Astrocyte (in vitro differentiated cells and primary cell): ENCODE data around the gene HKDC1. TPM values are rescaled to one million over a fixed set of nuclear protein-coding genes. Genes with fewer than 3 reads are reported as not detected.

Experiments
- DNase-seq: peaks from one replicate; pipeline ENCODE4 v3.0.0-alpha.2; 2010; ENCODE audit warnings: low read depth
- FAIRE-seq: peaks from 2 replicates; lab custom pipeline; 2011; peaks lifted over from hg19 to GRCh38; lab: Jason Lieb, UNC
- H2AFZ ChIP-seq: 2 replicates; pipeline ENCODE4 v1.6.0; 2012; ENCODE audit warnings: low read depth, low read length, inconsistent platforms
- H3K27ac ChIP-seq: 2 replicates; pipeline ENCODE4 v1.5.1; 2011; ENCODE audit warnings: low read depth, low read length, inconsistent platforms
- H3K27me3 ChIP-seq: 2 replicates; pipeline ENCODE4 v1.6.0; 2011; ENCODE audit warnings: low read length, inconsistent platforms; ENCODE audit not compliant: insufficient read depth
- H3K36me3 ChIP-seq: 2 replicates; pipeline ENCODE4 v1.5.1; 2011; ENCODE audit warnings: low read length, inconsistent platforms; ENCODE audit not compliant: insufficient read depth
- H3K4me1 ChIP-seq: 2 replicates; pipeline ENCODE4 v1.5.1; 2011; ENCODE audit warnings: low read length, inconsistent platforms; ENCODE audit not compliant: insufficient read depth
- H3K4me2 ChIP-seq: 2 replicates; pipeline ENCODE4 v1.6.0; 2012; ENCODE audit warnings: low read length, inconsistent platforms
- H3K4me3 ChIP-seq: 2 replicates; pipeline ENCODE4 v1.5.1; 2011; ENCODE audit warnings: low read depth, mild to moderate bottlenecking, low read length, inconsistent platforms; ENCODE audit not compliant: insufficient read depth
- H3K79me2 ChIP-seq: 2 replicates; pipeline ENCODE4 v1.6.0; 2012; ENCODE audit warnings: mild to moderate bottlenecking, low read length, inconsistent platforms; ENCODE audit not compliant: insufficient read depth
- H3K9ac ChIP-seq: 2 replicates; pipeline ENCODE4 v1.6.0; 2012; ENCODE audit warnings: mild to moderate bottlenecking, low read length, inconsistent platforms
- H3K9me3 ChIP-seq: 2 replicates; pipeline ENCODE4 v1.5.1; 2012; ENCODE audit warnings: low read depth, mild to moderate bottlenecking, low read length, inconsistent platforms; ENCODE audit not compliant: insufficient read depth
- H4K20me1 ChIP-seq: 2 replicates; pipeline ENCODE4 v1.6.0; 2012; ENCODE audit warnings: low read length, inconsistent platforms; ENCODE audit not compliant: insufficient read depth
- H3K27ac Mint-ChIP-seq: one replicate; pipeline ENCODE4 v1.8.0; 2021; ENCODE audit warnings: mild to moderate bottlenecking, mixed read lengths; ENCODE audit not compliant: unreplicated experiment
- H3K27me3 Mint-ChIP-seq: one replicate; pipeline ENCODE4 v1.8.0; 2021; ENCODE audit warnings: low read depth, mixed read lengths; ENCODE audit not compliant: unreplicated experiment
- H3K36me3 Mint-ChIP-seq: one replicate; pipeline ENCODE4 v1.8.0; 2021; ENCODE audit warnings: low read depth, mixed read lengths; ENCODE audit not compliant: unreplicated experiment
- H3K4me1 Mint-ChIP-seq: one replicate; pipeline ENCODE4 v1.8.0; 2021; ENCODE audit warnings: low read depth, mixed read lengths; ENCODE audit not compliant: unreplicated experiment
- H3K4me3 Mint-ChIP-seq: one replicate; pipeline ENCODE4 v1.8.0; 2021; ENCODE audit warnings: mild to moderate bottlenecking, moderate library complexity, mixed read lengths; ENCODE audit not compliant: unreplicated experiment
- H3K9me3 Mint-ChIP-seq: one replicate; pipeline ENCODE4 v1.8.0; 2021; ENCODE audit warnings: mild to moderate bottlenecking, mixed read lengths; ENCODE audit not compliant: unreplicated experiment
- EZH2 ChIP-seq: IDR thresholded peaks from 2 replicates; pipeline ENCODE4 v1.6.1; 2012; ENCODE audit warnings: mild to moderate bottlenecking, low read length, inconsistent platforms; ENCODE audit not compliant: insufficient read depth
- total RNA-seq: library from RNA; stranded (reverse); gene quantifications from 2 replicates; pipeline ENCODE4 v1.2.1, GENCODE V29; 2021
- TF ChIP-seq, protein P1 (sequence below): IDR thresholded peaks from 2 replicates; pipeline ENCODE4 v1.5.1; 2011; ENCODE audit warnings: low read depth, mild to moderate bottlenecking, inconsistent platforms, low read length, moderate library complexity; ENCODE audit not compliant: insufficient read depth

HKDC1 gene
- total RNA-seq, 1 donor from 2014 or later: 4.2 TPM

DNA sequence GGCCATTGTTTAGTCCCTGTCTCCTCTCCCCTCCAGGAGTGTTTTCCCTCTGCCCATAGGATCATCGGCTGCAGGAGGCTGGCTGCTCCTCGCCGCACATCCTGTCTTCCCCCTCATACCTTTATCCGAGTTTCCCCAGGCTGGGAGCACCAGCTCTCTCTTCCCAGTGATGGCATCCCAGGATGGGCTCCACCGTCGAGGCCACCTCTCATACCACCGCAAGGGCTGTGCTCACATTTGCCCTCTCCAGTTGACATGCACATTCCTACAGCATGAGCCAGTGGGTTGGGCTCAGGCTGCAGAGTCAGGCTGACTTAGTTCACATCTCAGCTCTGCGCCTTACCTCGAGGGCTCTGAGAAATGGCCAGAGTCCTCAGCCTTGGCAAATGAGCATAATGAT is 12.1 kb downstream of the HKDC1 start:
- no peaks in the 10 kb centered on the region for H3K79me2 ChIP-seq
- H3K27me3 ChIP-seq: no peaks in the 10 kb centered on the region
- peak; percentile 60 for FAIRE-seq
- Mint-ChIP-seq H3K4me3 (no peak overlapping the region), H3K4me1 (peaks cover 15% of the 10 kb centered on the region), H3K27ac (peak overlapping the region; percentile 66), H3K36me3 (no peaks in the 10 kb centered on the region), H3K27me3 (peaks cover 5% of the 10 kb centered on the region), H3K9me3 (no peaks in the 10 kb centered on the region)
- peak overlapping the region; percentile 55 for H3K4me2 ChIP-seq
- no peaks in the 10 kb centered on the region for H4K20me1 ChIP-seq
- DNase-seq: peak; percentile 80
- no peaks in the 10 kb centered on the region for H3K9me3 ChIP-seq
- no peak overlapping the region for H3K27ac ChIP-seq
- H3K4me3 ChIP-seq: no peak overlapping the region
- H3K9ac ChIP-seq: no peak overlapping the region
- TF ChIP-seq EZH2: no peak
- TF ChIP-seq, protein P1, sequence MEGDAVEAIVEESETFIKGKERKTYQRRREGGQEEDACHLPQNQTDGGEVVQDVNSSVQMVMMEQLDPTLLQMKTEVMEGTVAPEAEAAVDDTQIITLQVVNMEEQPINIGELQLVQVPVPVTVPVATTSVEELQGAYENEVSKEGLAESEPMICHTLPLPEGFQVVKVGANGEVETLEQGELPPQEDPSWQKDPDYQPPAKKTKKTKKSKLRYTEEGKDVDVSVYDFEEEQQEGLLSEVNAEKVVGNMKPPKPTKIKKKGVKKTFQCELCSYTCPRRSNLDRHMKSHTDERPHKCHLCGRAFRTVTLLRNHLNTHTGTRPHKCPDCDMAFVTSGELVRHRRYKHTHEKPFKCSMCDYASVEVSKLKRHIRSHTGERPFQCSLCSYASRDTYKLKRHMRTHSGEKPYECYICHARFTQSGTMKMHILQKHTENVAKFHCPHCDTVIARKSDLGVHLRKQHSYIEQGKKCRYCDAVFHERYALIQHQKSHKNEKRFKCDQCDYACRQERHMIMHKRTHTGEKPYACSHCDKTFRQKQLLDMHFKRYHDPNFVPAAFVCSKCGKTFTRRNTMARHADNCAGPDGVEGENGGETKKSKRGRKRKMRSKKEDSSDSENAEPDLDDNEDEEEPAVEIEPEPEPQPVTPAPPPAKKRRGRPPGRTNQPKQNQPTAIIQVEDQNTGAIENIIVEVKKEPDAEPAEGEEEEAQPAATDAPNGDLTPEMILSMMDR: no peak
- H2AFZ ChIP-seq: no peak overlapping the region
- peaks cover 7% of the 10 kb centered on the region for H3K4me1 ChIP-seq
- H3K36me3 ChIP-seq: no peaks in the 10 kb centered on the region

- no peaks in the 10 kb centered on the region for H3K9me3 ChIP-seq
- H2AFZ ChIP-seq: peak overlapping the region; percentile 14
- H3K36me3 ChIP-seq: no peaks in the 10 kb centered on the region
- H3K4me1 ChIP-seq: peaks cover 7% of the 10 kb centered on the region
- Mint-ChIP-seq H3K27ac (peak overlapping the region; percentile 37), H3K4me1 (peaks cover 15% of the 10 kb centered on the region), H3K9me3 (no peaks in the 10 kb centered on the region), H3K36me3 (no peaks in the 10 kb centered on the region), H3K27me3 (peaks cover 2% of the 10 kb centered on the region), H3K4me3 (peak overlapping the region; percentile 18)
- H3K27ac ChIP-seq: no peak overlapping the region
- peak overlapping the region; percentile 55 for H3K4me2 ChIP-seq
- H3K79me2 ChIP-seq: no peaks in the 10 kb centered on the region
- H3K4me3 ChIP-seq: no peak overlapping the region
- no peak overlapping the region for H3K9ac ChIP-seq
- FAIRE-seq (no peak), DNase-seq (no peak)
- no peaks in the 10 kb centered on the region for H4K20me1 ChIP-seq
- H3K27me3 ChIP-seq: no peaks in the 10 kb centered on the region
- TF ChIP-seq EZH2: no peak
- TF ChIP-seq, protein P1: no peak
Measured at GRCh38 chr10:69232736-69233480, 12.8 kb downstream of the HKDC1 start.

DNA sequence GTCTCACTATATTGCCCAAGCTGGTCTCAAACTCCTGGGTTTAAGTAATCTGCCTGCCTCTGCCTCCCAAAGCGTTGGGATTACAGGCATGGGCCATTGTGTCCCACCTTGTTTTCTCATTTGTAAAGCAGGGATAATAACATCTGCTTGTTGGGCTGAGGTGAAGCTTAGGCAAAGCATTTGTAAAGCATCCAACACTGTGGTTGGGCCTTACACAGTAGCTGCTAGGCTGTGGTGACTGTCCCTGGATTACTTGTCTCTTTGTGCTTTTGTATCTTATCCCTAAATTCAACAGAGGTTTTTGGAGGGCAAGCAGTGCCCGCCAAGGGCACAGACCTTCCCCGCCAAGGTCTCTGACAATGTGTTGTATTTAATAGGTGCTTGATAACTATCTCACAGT is 14.3 kb downstream of the HKDC1 start:
- no peaks in the 10 kb centered on the region for H3K36me3 Mint-ChIP-seq
- no peak overlapping the region for H3K27ac ChIP-seq
- H3K4me3 ChIP-seq: no peak overlapping the region
- no peaks in the 10 kb centered on the region for H4K20me1 ChIP-seq
- no peak overlapping the region for H3K9ac ChIP-seq
- H3K9me3 ChIP-seq: no peaks in the 10 kb centered on the region
- no peaks in the 10 kb centered on the region for H3K27me3 ChIP-seq
- H3K27ac Mint-ChIP-seq: no peak overlapping the region
- no peak overlapping the region for H2AFZ ChIP-seq
- FAIRE-seq (no peak), DNase-seq (no peak)
- no peaks in the 10 kb centered on the region for H3K9me3 Mint-ChIP-seq
- H3K27me3 Mint-ChIP-seq: peaks cover 11% of the 10 kb centered on the region
- TF ChIP-seq, protein P1: no peak
- no peak for TF ChIP-seq EZH2
- no peaks in the 10 kb centered on the region for H3K36me3 ChIP-seq
- no peak overlapping the region for H3K4me2 ChIP-seq
- no peaks in the 10 kb centered on the region for H3K79me2 ChIP-seq
- no peak overlapping the region for H3K4me3 Mint-ChIP-seq
- peaks cover 7% of the 10 kb centered on the region for H3K4me1 ChIP-seq
- H3K4me1 Mint-ChIP-seq: peaks cover 15% of the 10 kb centered on the region
